NCI-H82 (cell line): ENCODE results near the gene OR5L2.
A peak's percentile ranks its signal among the peaks of the same experiment; 100 is the strongest.
"Not testable (repeated sequence)": the region's sequence is repeated elsewhere in the genome, so short reads cannot be mapped to it uniquely, and the experiment has no call there.

Experiments
- DNase-seq: peaks from one replicate; lab custom pipeline; 2025; lab: John Stamatoyannopoulos, UW

Gene OR5L2

GRCh38 chr11:55826919-55827318, at the start of gene OR5L2:
Gene OR5L2, plus strand, starts transcription at chr11:55827219. Its CDS starts 0 bp downstream, at chr11:55827219.
- DNase-seq, result no peak

GRCh38 chr11:55791606-55792005, 35.4 kb upstream of the OR5L2 start:
- no peak for DNase-seq

GRCh38 chr11:55793321-55793720, 33.7 kb upstream of the OR5L2 start:
- no peak for DNase-seq

GRCh38 chr11:55795256-55795655, 31.8 kb upstream of the OR5L2 start, which contains the start of gene OR5D14:
Gene OR5D14, plus strand, starts transcription at chr11:55795556. Its CDS starts 0 bp downstream, at chr11:55795556.
- no peak for DNase-seq

- no peak for DNase-seq
Observed at GRCh38 chr11:55806248-55806647, 20.8 kb upstream of the OR5L2 start.

- no peak for DNase-seq
Observed at GRCh38 chr11:55811067-55811466, 16.0 kb upstream of the OR5L2 start, which contains the start of gene OR5L1. Gene OR5L1, plus strand, starts transcription at chr11:55811367. Its CDS starts 100 bp downstream, at chr11:55811467.

- DNase-seq, result no peak
Observed at GRCh38 chr11:55819330-55819729, 7.7 kb upstream of the OR5L2 start, which contains the start of gene OR5D18. Gene OR5D18, plus strand, starts transcription at chr11:55819630. Its CDS starts 0 bp downstream, at chr11:55819630.

- DNase-seq, result no peak
Observed at GRCh38 chr11:55838452-55838851, 11.4 kb downstream of the OR5L2 start, which contains the start of gene OR5D16. Gene OR5D16, plus strand, starts transcription at chr11:55838752. Its CDS starts 0 bp downstream, at chr11:55838752.

- no peak for DNase-seq
Observed at GRCh38 chr11:55847453-55847852, 20.4 kb downstream of the OR5L2 start.

- no peak for DNase-seq
Observed at GRCh38 chr11:55849037-55849436, 22.0 kb downstream of the OR5L2 start.

GRCh38 chr11:55852141-55852540, 25.1 kb downstream of the OR5L2 start:
- no peak for DNase-seq

- DNase-seq, result no peak
Observed at GRCh38 chr11:55854704-55855103, 27.7 kb downstream of the OR5L2 start.

- not testable (repeated sequence) for DNase-seq
Observed at GRCh38 chr11:55867354-55867753, 40.3 kb downstream of the OR5L2 start.

- DNase-seq, result not testable (repeated sequence)
Observed at GRCh38 chr11:55872731-55873130, 45.7 kb downstream of the OR5L2 start.

GRCh38 chr11:55873146-55873545, 46.1 kb downstream of the OR5L2 start:
- DNase-seq, result peak; percentile 4
